ENCODE measurements around the gene ADAMTS4.

Gene ADAMTS4

GRCh38 chr1:161175771-161176453 lies 22.9 kb downstream of the ADAMTS4 start:
- DNase-seq (ENCODE audit: low read depth in 3 of 3, low spot score in 1 of 3): no peak

- no peak for DNase-seq (ENCODE audit: low read depth in 3 of 3, low spot score in 1 of 3)
Measured at GRCh38 chr1:161174911-161175310, 23.9 kb downstream of the ADAMTS4 start.

GRCh38 chr1:161173711-161174110 lies 25.1 kb downstream of the ADAMTS4 start:
- no peak for DNase-seq (ENCODE audit: low read depth in 3 of 3, low spot score in 1 of 3)

DNA sequence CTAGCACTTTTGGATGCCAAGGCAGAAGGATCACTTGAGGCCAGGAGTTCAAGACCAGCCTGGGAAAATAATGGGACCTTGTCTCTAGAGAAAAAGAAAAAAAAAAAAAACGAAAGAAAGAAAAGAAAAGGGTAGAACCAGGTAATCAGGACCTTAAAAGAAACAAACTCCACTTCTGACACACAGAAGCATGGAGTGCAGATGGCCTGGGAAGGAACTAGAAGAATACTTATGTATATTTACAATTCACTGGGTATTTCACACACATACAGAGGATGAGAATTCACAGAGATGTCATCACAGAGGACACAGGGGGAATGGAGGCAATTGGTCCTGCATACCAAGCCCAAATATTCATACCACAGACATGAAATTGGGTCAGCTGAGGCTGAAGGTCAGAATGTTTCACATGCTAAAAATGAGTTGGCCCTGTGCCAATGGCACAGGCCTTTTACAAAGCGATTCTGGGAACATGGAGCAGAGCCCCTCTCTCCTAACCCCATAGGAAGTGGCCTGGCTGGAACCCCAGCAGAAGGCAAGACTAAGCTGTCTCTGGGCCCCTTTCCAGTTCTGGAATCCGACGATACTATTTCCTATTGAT lies 26.0 kb downstream of the ADAMTS4 start:
- DNase-seq (ENCODE audit: low read depth in 3 of 3, low spot score in 1 of 3): no peak

DNA sequence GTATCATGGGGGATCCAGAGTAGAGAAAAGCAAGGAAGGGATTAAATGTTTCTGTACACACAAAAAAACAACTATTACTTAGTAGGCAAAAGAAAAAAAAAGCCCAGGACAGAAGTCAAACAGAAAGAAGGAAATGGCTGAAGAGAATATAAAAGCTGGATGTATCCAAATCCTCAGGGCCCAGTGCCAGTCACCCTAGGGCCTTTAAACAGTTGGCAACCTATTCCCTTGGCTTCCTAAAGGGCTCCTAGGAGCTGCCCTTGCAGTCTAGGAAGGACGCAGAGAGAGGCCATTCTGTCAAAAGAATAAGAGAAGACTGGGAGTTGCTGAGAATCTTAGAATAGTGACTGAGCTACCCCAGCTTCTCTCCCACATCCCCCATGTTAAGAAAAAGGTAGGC lies 26.5 kb downstream of the ADAMTS4 start:
- no peak for DNase-seq (ENCODE audit: low read depth in 3 of 3, low spot score in 1 of 3)

DNA sequence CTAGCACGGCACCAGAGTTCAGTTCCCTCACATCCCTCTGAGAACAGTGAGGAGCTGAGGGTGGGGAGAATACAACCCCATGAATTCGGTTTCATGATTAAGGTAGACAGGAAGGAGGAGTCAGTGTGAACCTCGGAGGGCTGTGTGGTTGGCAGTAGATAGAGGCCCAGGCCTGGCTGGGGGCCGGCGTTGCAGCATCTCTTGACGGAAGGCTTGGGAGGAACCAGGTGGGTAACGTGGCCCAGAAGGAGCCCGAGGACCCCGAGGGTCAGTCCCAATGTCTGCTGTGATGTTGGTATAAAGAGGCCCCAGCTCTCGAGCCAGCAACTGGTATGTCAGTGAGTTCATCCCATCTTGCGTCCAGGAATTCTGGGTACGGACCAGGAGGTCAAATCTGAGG lies 27.2 kb downstream of the ADAMTS4 start:
- no peak for DNase-seq (ENCODE audit: low read depth in 3 of 3, low spot score in 1 of 3)

GRCh38 chr1:161171191-161171590 lies 27.7 kb downstream of the ADAMTS4 start:
- no peak for DNase-seq (ENCODE audit: low read depth in 3 of 3, low spot score in 1 of 3)

DNA sequence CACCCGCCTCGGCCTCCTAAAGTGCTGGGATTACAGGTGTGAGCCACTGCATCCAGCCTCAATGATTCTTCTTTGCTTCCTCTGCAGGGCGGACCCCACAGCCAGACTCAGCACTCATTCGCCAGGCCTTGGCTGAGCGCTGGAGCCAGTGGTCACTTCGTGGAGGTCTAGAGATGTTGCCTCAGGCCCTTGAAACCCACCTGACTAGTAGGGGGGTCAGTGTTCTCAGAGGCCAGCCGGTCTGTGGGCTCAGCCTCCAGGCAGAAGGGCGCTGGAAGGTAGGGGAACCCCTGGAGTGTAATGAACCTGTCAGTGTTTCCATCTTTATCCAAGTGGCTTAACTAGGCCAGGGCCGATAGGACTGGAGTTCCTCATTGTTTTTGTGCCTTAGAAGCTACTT lies 29.9 kb downstream of the ADAMTS4 start:
- DNase-seq (ENCODE audit: low read depth in 3 of 3, low spot score in 1 of 3): no peak

DNA sequence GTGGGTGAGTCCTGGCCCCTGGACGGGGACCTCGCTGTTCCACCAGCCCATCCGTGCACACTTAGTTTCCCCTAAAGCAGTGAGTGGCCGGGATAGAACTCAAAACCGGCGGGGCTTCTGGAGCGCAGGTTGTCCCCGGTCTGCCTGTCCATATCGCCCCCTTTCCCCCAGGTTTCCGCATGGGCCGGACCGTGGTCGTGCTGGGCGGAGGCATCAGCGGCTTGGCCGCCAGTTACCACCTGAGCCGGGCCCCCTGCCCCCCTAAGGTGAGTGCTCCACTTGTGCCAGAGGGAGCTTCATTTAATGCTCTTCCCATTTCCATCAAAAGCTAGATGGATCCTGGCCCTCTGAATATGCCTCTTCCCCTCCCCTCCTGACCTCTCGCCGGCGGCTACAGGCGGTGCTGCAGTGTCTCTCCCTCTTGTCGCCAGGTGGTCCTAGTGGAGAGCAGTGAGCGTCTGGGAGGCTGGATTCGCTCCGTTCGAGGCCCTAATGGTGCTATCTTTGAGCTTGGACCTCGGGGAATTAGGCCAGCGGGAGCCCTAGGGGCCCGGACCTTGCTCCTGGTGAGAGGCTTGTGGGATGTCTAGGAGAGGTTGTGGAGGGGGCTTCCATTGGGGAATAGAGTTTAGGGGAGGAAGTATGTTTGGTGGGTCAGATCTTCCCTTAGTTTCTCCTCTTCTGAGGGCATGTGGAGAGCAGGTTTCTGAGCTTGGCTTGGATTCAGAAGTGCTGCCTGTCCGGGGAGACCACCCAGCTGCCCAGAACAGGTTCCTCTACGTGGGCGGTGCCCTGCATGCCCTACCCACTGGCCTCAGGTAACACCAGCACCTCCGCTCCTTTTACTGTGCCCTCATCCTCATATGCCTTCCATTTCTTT lies 31.9 kb downstream of the ADAMTS4 start:
- no peak for DNase-seq (ENCODE audit: low read depth in 3 of 3, low spot score in 1 of 3)

DNA sequence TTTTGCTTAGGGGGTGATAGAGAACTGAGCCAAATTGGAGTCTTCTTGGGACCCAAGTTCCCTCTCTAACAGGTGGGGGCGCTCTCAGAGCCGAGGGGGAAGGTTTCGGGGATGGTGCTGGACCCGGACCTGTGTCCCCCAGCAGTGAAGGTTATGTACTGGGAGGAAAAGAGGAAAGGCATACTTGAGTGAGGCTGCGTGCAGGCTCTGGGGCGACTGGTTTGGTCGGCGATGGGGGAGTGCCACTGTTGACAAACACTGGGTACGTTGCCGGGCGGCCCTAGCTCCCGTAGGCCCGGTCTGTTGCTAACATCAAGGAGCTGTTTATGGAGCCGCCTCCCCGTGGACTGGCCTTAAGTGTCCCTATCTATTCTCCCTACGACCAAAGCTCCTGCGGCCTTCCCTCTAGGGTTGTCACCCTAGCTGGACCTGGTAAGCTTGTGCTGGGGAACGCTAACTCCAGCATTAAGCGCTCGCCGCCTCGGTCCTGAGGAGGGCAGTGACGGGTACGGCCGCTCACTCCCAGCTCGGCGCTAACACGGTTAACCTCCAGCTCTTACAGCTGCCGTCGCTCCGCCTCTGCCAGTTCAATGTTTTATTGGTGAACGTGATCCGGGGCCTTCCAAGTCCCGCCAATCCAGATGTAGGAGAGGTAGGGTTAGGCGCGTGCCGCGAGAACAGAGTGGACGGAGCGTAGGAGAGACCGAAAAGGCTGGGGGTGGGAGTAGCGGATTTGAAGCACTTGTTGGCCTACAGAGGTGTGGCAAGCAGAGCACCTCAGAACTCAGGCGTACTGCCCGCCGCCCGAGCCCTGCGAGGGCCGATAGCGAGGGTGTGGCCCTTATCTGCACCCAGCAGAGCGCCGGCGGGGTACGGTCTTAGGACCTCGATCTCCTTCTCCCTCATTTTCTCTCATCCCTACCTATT lies 32.8 kb downstream of the ADAMTS4 start, which contains the start of gene PPOX:
Gene PPOX, plus strand, starts transcription at position 685 of the 927 bp plus-strand sequence. CDS start 422 bp downstream, outside the sequence.
- DNase-seq (ENCODE audit: low read depth in 3 of 3, low spot score in 1 of 3): peak; percentile 73 to 79 (median 78)

DNA sequence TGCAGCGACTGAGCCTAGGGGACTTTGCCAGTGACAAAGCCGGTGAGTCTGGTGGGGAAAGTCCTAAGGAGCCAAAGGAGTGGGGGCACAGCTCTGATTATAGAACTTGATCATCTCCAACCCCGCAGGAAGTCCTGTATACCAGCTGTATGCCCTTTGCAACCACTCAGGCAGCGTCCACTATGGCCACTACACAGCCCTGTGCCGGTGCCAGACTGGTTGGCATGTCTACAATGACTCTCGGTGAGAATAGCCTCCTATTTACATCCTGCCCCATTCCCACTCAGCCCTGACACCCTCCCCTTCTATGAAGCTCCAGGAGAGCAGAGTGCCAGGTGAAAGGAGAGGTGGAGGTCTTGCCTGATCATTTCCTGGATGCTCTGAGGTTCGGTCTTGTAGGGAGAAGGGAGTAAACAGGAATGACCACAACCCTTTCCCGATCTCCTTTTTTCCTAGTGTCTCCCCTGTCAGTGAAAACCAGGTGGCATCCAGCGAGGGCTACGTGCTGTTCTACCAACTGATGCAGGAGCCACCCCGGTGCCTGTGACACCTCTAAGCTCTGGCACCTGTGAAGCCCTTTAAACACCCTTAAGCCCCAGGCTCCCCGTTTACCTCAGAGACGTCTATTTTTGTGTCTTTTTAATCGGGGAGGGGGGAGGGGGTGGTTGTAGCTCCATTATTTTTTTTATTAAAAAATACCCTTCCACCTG lies 33.8 kb downstream of the ADAMTS4 start:
- no peak for DNase-seq (ENCODE audit: low read depth in 3 of 3, low spot score in 1 of 3)

DNA sequence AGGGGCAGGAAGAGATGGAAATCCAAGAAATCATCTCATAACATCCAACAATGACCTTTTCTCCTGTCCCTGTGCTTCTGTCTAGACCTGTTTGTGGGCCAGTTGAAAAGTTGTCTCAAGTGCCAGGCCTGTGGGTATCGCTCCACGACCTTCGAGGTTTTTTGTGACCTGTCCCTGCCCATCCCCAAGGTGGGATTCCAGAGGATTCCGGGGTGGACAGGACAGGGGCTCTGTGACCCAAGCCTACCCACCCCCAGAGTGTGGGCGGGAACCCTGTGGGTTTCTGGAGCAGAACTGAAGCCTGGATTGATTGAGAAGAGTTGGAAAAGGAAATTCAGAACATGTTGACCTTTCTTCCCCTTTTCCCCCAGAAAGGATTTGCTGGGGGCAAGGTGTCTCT lies 35.1 kb downstream of the ADAMTS4 start:
- DNase-seq (ENCODE audit: low read depth in 3 of 3, low spot score in 1 of 3): no peak

- no peak for DNase-seq (ENCODE audit: low read depth in 3 of 3, low spot score in 1 of 3)
Measured at GRCh38 chr1:161162806-161163205, 36.0 kb downstream of the ADAMTS4 start.

GRCh38 chr1:161162052-161162451 lies 36.8 kb downstream of the ADAMTS4 start:
- DNase-seq (ENCODE audit: low read depth in 3 of 3, low spot score in 1 of 3): no peak

DNA sequence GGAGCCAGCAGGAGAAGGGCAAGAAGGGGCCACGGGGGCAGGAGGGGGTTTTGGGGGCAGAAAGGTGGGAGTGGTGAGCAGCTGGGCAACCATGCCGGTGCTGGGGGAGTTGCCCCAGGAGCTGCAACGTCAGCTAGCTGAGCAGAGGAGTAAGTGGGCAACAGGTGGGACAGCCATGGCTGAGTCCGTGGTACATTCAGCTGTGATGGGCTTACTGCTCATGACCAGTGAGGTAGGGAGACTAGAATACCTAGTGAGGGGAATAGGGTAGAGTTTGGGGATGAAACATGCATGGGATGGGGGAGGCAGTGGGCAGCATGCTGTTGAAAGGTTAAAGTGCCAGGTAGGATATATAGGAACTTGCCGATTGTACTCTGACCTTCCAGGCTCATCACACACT lies 37.2 kb downstream of the ADAMTS4 start:
- no peak for DNase-seq (ENCODE audit: low read depth in 3 of 3, low spot score in 1 of 3)

- no peak for DNase-seq (ENCODE audit: low read depth in 3 of 3, low spot score in 1 of 3)
Measured at GRCh38 chr1:161160671-161161145, 38.1 kb downstream of the ADAMTS4 start.

DNA sequence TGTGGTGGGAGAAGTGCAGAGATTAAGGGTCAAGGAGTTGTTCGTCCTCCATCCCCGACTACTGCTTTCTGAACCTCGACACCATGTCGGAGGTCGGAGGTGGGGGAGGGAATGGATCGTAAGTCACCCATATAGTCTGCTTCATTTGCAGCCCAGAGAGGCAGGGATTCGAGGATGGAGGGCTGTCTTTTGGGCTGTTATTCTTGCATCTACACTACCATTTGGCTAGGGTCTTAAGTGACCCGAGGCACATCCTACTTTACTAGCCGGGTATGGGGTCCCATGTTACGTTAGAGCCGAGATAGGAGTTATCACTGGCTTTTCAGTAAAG lies 39.0 kb downstream of the ADAMTS4 start:
- DNase-seq (ENCODE audit: low read depth in 3 of 3, low spot score in 1 of 3): no peak

- DNase-seq (ENCODE audit: low read depth in 3 of 3, low spot score in 1 of 3): peak; percentile 77 to 84 (median 83)
Measured at GRCh38 chr1:161159087-161159912, 39.6 kb downstream of the ADAMTS4 start, which contains the start of gene USP21. Gene USP21 (plus strand): TSS chr1:161159500. CDS start chr1:161160641, 1,141 bp downstream.

GRCh38 chr1:161158316-161159010 lies 40.4 kb downstream of the ADAMTS4 start:
- no peak for DNase-seq (ENCODE audit: low read depth in 3 of 3, low spot score in 1 of 3)

Data from stimulated activated CD4-positive, alpha-beta T cell treated with anti-CD3 and anti-CD28 coated beads, TNF-alpha, amount 100 ng/mL, for 1 hour (primary cell).